Breast epithelium (tissue), 4 donors: Measurements from ENCODE around the gene ACTR10. TPM values are rescaled to one million over a fixed set of nuclear protein-coding genes. Genes with fewer than 3 reads are reported as not detected.
A peak's percentile ranks its signal among the peaks of the same experiment; 100 is the strongest.

Experiments
- DNase-seq, 2 donors: peaks; one replicate each; pipeline ENCODE4 v3.0.0-alpha.2; 2019; ENCODE audit warnings: low spot score in 2 of 2
- H3K27ac ChIP-seq, 2 donors: fragments of 200-600 bp; sonication (generic) in 1 of 2; one replicate each; pipeline ENCODE4 v1.5.1; 2016 to 2019; ENCODE audit warnings: mild to moderate bottlenecking in 1 of 2
- H3K27me3 ChIP-seq, 2 donors: fragments of 200-600 bp; sonication (generic) in 1 of 2; one replicate each; pipeline versions ENCODE4 v1.5.1 to v1.6.0; 2017 to 2019; ENCODE audit warnings: control low read depth in 1 of 2, mild to moderate bottlenecking in 1 of 2
- H3K36me3 ChIP-seq: fragments of 200-600 bp; one replicate; pipeline ENCODE4 v1.5.1; 2019
- H3K4me1 ChIP-seq, 2 donors: fragments of 200-600 bp; sonication (generic); one replicate each; pipeline ENCODE4 v1.5.1; 2016 to 2019; ENCODE audit warnings: control low read depth in 1 of 2
- H3K4me3 ChIP-seq, 3 donors: fragments of 200-600 bp; sonication (generic); 1 replicate in 2 of 3; 2 replicates in 1 of 3; pipeline ENCODE4 v1.5.1; 2016 to 2019; ENCODE audit warnings: mild to moderate bottlenecking in 3 of 3, moderate library complexity in 2 of 3
- H3K9me3 ChIP-seq, 2 donors: fragments of 200-600 bp; sonication (generic) in 1 of 2; one replicate each; pipeline ENCODE4 v1.5.1; 2016 to 2019; ENCODE audit warnings: control low read depth in 1 of 2
- CTCF ChIP-seq, 3 donors: fragments of 450-650 bp; IDR thresholded peaks; one replicate each; pipeline ENCODE4 v1.5.1; 2016 to 2017; ENCODE audit warnings: antibody characterized with exemption in 3 of 3, mild to moderate bottlenecking in 3 of 3, moderate library complexity in 3 of 3
- POLR2A ChIP-seq: fragments of 450-650 bp; IDR thresholded peaks from one replicate; pipeline ENCODE4 v1.6.1; 2016; ENCODE audit warnings: antibody characterized with exemption, mild to moderate bottlenecking, moderate library complexity
- POLR2AphosphoS5 ChIP-seq, 3 donors: sonication (generic); formaldehyde crosslinking; IDR thresholded peaks; one replicate each; pipeline ENCODE4 v1.6.1; 2017; ENCODE audit warnings: antibody characterized with exemption in 3 of 3
- intact Hi-C: fragments of 100-400 bp; cut with DNase I; formaldehyde crosslinking; loops from one replicate; pipeline ENCODE4 v1.15.1; 2023; ENCODE audit warnings: low total_unique reads
- total RNA-seq, 3 donors: library from RNA; depleted of rRNA; stranded (reverse); fragments of >200 nt; gene quantifications; one replicate each; pipeline ENCODE4 v1.1.0, GENCODE V29; 2016

The ACTR10 gene
- total RNA-seq, 3 donors from 2014 or later = 42.2 to 71.4 (median 69.4) TPM

- intact Hi-C loops = no loop called here
- Histone ChIP-seq H3K9me3 (no peaks in the 10 kb centered on the region), H3K27me3 (no peaks in the 10 kb centered on the region), H3K4me1 (peaks cover 0 to 16% of the 10 kb centered on the region in 2 donors), H3K36me3 (no peaks in the 10 kb centered on the region), H3K27ac (peak overlapping the region; percentile 65 to 88), H3K4me3 (no peak overlapping the region)
- TF ChIP-seq POLR2A = no peak
- no peak for DNase-seq
Observed at GRCh38 chr14:58281969-58282368, 82.0 kb downstream of the ACTR10 start.

GRCh38 chr14:58282925-58283593 is 83.1 kb downstream of the ACTR10 start:
- Histone ChIP-seq H3K4me3 (no peak overlapping the region), H3K4me1 (peaks cover 0 to 16% of the 10 kb centered on the region in 2 donors)
- TF ChIP-seq CTCF (IDR thresholded peaks at IDR 0.05) (no peak), POLR2A (no peak), POLR2AphosphoS5 (IDR thresholded peaks at IDR 0.05) (no peak)

GRCh38 chr14:58283730-58284129 is 83.8 kb downstream of the ACTR10 start:
- no peaks in the 10 kb centered on the region for H3K36me3 ChIP-seq
- no peak for DNase-seq
- no peaks in the 10 kb centered on the region for H3K27me3 ChIP-seq
- H3K4me1 ChIP-seq = peaks cover 0 to 16% of the 10 kb centered on the region in 2 donors
- H3K4me3 ChIP-seq = no peak overlapping the region
- H3K9me3 ChIP-seq = no peaks in the 10 kb centered on the region
- TF ChIP-seq CTCF (IDR thresholded peaks at IDR 0.05) (no peak), POLR2AphosphoS5 (IDR thresholded peaks at IDR 0.05) (no peak), POLR2A (no peak)
- H3K27ac ChIP-seq = no peak overlapping the region
- intact Hi-C loops = no loop called here

More at GRCh38 chr14:58282925-58283593, 83.1 kb downstream of the ACTR10 start:
- no peaks in the 10 kb centered on the region for H3K9me3 ChIP-seq
- no peaks in the 10 kb centered on the region for H3K27me3 ChIP-seq
- intact Hi-C loops = no loop called here
- H3K36me3 ChIP-seq = no peaks in the 10 kb centered on the region
- H3K27ac ChIP-seq = no peak overlapping the region
- DNase-seq = no peak

GRCh38 chr14:58285132-58285531 is 85.2 kb downstream of the ACTR10 start:
- Histone ChIP-seq H3K4me3 (no peak overlapping the region), H3K4me1 (peaks cover 0 to 16% of the 10 kb centered on the region in 2 donors), H3K27me3 (no peaks in the 10 kb centered on the region), H3K27ac (no peak overlapping the region), H3K9me3 (no peaks in the 10 kb centered on the region), H3K36me3 (no peaks in the 10 kb centered on the region)
- DNase-seq = no peak
- TF ChIP-seq CTCF (IDR thresholded peaks at IDR 0.05) (no peak), POLR2AphosphoS5 (IDR thresholded peaks at IDR 0.05) (no peak), POLR2A (no peak)
- intact Hi-C loops = no loop called here

Other genes starting within 250 kb of the ACTR10 start
- gene ARMH4, start 47.9 kb upstream of the ACTR10 start, total RNA-seq = 1 to 10 TPM; 3.9 to 6.4 (median 5.4) TPM
- 100 to 1,000 TPM in 1 of 3 donors, 10 to 100 TPM in 2; 76.2 to 113 (median 88.1) TPM for gene PSMA3, start 44.7 kb downstream of the ACTR10 start, total RNA-seq
- gene ARID4A, start 98.4 kb downstream of the ACTR10 start, total RNA-seq = 10 to 100 TPM; 24.6 to 33.1 (median 28.0) TPM
- not detected for gene TOMM20L, start 195.8 kb downstream of the ACTR10 start, total RNA-seq
- gene TIMM9, start 227.4 kb downstream of the ACTR10 start, total RNA-seq = 10 to 100 TPM; 37.4 to 70.6 (median 58.4) TPM
- 10 to 100 TPM; 22.3 to 29.6 (median 22.4) TPM for gene KIAA0586, start 227.6 kb downstream of the ACTR10 start, total RNA-seq